OCI-LY1 (cell line): ENCODE data around the gene FAM227A.

Experiments used
- H2AFZ ChIP-seq: fragments of 200-600 bp; sonication (generic), shearing (Covaris generic); 2 replicates; pipeline ENCODE4 v1.6.0; 2014; ENCODE audit warnings: antibody characterized with exemption, mild to moderate bottlenecking, low read length
- H3F3A ChIP-seq: fragments of 200-600 bp; sonication (generic), shearing (Covaris generic); 2 replicates; pipeline ENCODE4 v1.6.0; 2014; ENCODE audit warnings: mild to moderate bottlenecking, antibody characterized with exemption, low read length, moderate library complexity; ENCODE audit not compliant: insufficient read depth
- H3K27ac ChIP-seq: fragments of 200-600 bp; sonication (generic); 2 replicates; pipeline ENCODE4 v1.5.1; 2014; ENCODE audit warnings: low read length, mixed run types, mild to moderate bottlenecking, low read depth; ENCODE audit not compliant: poor library complexity, severe bottlenecking
- H3K27me3 ChIP-seq: fragments of 200-600 bp; sonication (generic); 2 replicates; pipeline ENCODE4 v1.6.0; 2014; ENCODE audit warnings: antibody characterized with exemption, mild to moderate bottlenecking, low read length, moderate library complexity; ENCODE audit not compliant: insufficient read depth
- H3K36me3 ChIP-seq: fragments of 200-600 bp; sonication (generic); 2 replicates; pipeline ENCODE4 v1.6.1; 2014; ENCODE audit warnings: mild to moderate bottlenecking, antibody characterized with exemption, low read length, moderate library complexity, mixed read lengths; ENCODE audit not compliant: insufficient read depth
- H3K4me1 ChIP-seq: fragments of 200-600 bp; sonication (generic); 2 replicates; pipeline ENCODE4 v1.5.1; 2014; ENCODE audit warnings: mild to moderate bottlenecking, low read length, moderate library complexity; ENCODE audit not compliant: insufficient read depth, severe bottlenecking
- H3K4me2 ChIP-seq: fragments of 200-600 bp; sonication (generic), shearing (Covaris generic); 2 replicates; pipeline ENCODE4 v1.6.1; 2014; ENCODE audit warnings: low read length
- H3K4me3 ChIP-seq: fragments of 200-600 bp; sonication (generic); 2 replicates; pipeline ENCODE4 v1.5.1; 2014; ENCODE audit warnings: low read length, low read depth, mild to moderate bottlenecking, mixed read lengths; ENCODE audit not compliant: poor library complexity, severe bottlenecking
- H3K79me2 ChIP-seq: fragments of 200-600 bp; shearing (Covaris generic); 2 replicates; pipeline ENCODE4 v1.6.1; 2016; ENCODE audit warnings: mixed run types, low read length, mixed read lengths; ENCODE audit not compliant: insufficient read depth
- H3K9ac ChIP-seq: fragments of 200-600 bp; sonication (generic), shearing (Covaris generic); 2 replicates; pipeline ENCODE4 v1.6.1; 2014; ENCODE audit warnings: mild to moderate bottlenecking, low read length, mixed read lengths
- H3K9me2 ChIP-seq: fragments of 200-600 bp; sonication (generic), shearing (Covaris generic); 2 replicates; pipeline ENCODE4 v1.6.1; 2014; ENCODE audit warnings: low read depth, mild to moderate bottlenecking, low read length, mixed read lengths
- H3K9me3 ChIP-seq: fragments of 200-600 bp; shearing (Covaris generic); 2 replicates; pipeline ENCODE4 v1.6.1; 2014; ENCODE audit warnings: low read length, mixed read lengths
- H4K20me1 ChIP-seq: fragments of 200-600 bp; sonication (generic), shearing (Covaris generic); 2 replicates; pipeline ENCODE4 v1.6.0; 2016; ENCODE audit warnings: mild to moderate bottlenecking, low read length; ENCODE audit not compliant: insufficient read depth
- CTCF ChIP-seq: fragments of 200-600 bp; sonication (generic), shearing (Covaris generic); IDR thresholded peaks from 2 replicates; pipeline ENCODE4 v1.5.1; 2017; ENCODE audit warnings: mild to moderate bottlenecking, antibody characterized with exemption, low read length, moderate library complexity, mixed read lengths
- EZH2 ChIP-seq: fragments of 200-600 bp; sonication (generic), shearing (Covaris generic); IDR thresholded peaks from 2 replicates; pipeline ENCODE4 v1.8.0; 2017; ENCODE audit warnings: borderline replicate concordance, mixed run types, mild to moderate bottlenecking, antibody characterized with exemption, low read length, moderate library complexity, mixed read lengths

Gene FAM227A

GRCh38 chr22:38656256-38657044 is at the start of gene FAM227A, which contains the start of gene CBY1:
Gene FAM227A (minus strand): TSS chr22:38656392. CDS start chr22:38650168, 6,224 bp downstream.
Gene CBY1 (plus strand): TSS chr22:38656638. CDS start chr22:38668055, 11,417 bp downstream.
- peak within 1 kb of the TSS; percentile 74 for H3K4me3 ChIP-seq
- H3K9me2 ChIP-seq: no peaks in the 10 kb centered on the region
- no peaks in the 10 kb centered on the region for H3F3A ChIP-seq
- H3K27me3 ChIP-seq: no peaks in the 10 kb centered on the region
- peak within 1 kb of the TSS; percentile 79 for H3K4me2 ChIP-seq
- H3K27ac ChIP-seq: peak within 1 kb of the TSS; percentile 47
- H2AFZ ChIP-seq: no peak within 1 kb of the TSS
- no peaks in the 10 kb centered on the region for H4K20me1 ChIP-seq
- H3K79me2 ChIP-seq: 0 out of 2 replicates have a peak, but pooled peaks cover 7% of the 10 kb centered on the region
- peaks cover 19% of the 10 kb centered on the region for H3K4me1 ChIP-seq
- H3K9ac ChIP-seq: peak within 1 kb of the TSS; percentile 66
- H3K9me3 ChIP-seq: no peaks in the 10 kb centered on the region
- TF ChIP-seq CTCF: no peak
- no peak for TF ChIP-seq EZH2
- H3K36me3 ChIP-seq: no peaks in the 10 kb centered on the region

GRCh38 chr22:38705235-38706100 is 49.3 kb upstream of the FAM227A start, which contains the start of gene GTPBP1:
Gene GTPBP1 (plus strand): TSS chr22:38705944. CDS start chr22:38705956, 12 bp downstream.
- TF ChIP-seq CTCF (no peak), EZH2 (no peak)
- Histone ChIP-seq H3K27ac (peak within 1 kb of the TSS; percentile 94), H3K4me1 (peaks cover 61% of the 10 kb centered on the region), H3K9ac (peak within 1 kb of the TSS; percentile 91), H3F3A (no peaks in the 10 kb centered on the region), H3K36me3 (peaks cover 10% of the 10 kb centered on the region; the same call in 1 of the 2 replicates), H3K4me2 (peak within 1 kb of the TSS; percentile 97), H3K27me3 (no peaks in the 10 kb centered on the region), H3K79me2 (peaks cover 38% of the 10 kb centered on the region), H2AFZ (peak within 1 kb of the TSS; percentile 71; the same call in 1 of the 2 replicates), H3K4me3 (peak within 1 kb of the TSS; percentile 98), H4K20me1 (0 out of 2 replicates have a peak, but pooled peaks cover 4% of the 10 kb centered on the region), H3K9me2 (no peaks in the 10 kb centered on the region), H3K9me3 (no peaks in the 10 kb centered on the region)

- H3K4me2 ChIP-seq: peak overlapping the region; percentile 95
Measured at GRCh38 chr22:38704654-38705234, 48.6 kb upstream of the FAM227A start.

More at GRCh38 chr22:38704654-38705234, 48.6 kb upstream of the FAM227A start:
- Histone ChIP-seq H3F3A (no peaks in the 10 kb centered on the region), H3K4me3 (peak overlapping the region; percentile 63), H3K4me1 (peaks cover 62% of the 10 kb centered on the region), H4K20me1 (0 out of 2 replicates have a peak, but pooled peaks cover 2% of the 10 kb centered on the region), H3K9ac (peak overlapping the region; percentile 86), H3K79me2 (peaks cover 30% of the 10 kb centered on the region), H3K27me3 (no peaks in the 10 kb centered on the region), H3K9me2 (no peaks in the 10 kb centered on the region), H3K36me3 (peaks cover 3% of the 10 kb centered on the region; the same call in 1 of the 2 replicates), H3K27ac (peak overlapping the region; percentile 94), H3K9me3 (no peaks in the 10 kb centered on the region), H2AFZ (peak overlapping the region; percentile 71; the same call in 1 of the 2 replicates)
- TF ChIP-seq CTCF: no peak
- no peak for TF ChIP-seq EZH2
